HG03378 (cell line): Measurements from ENCODE around the gene USP49.

ENCODE experiments used
- ATAC-seq: cut with Tn5 transposase; IDR thresholded peaks from one replicate; pipeline ENCODE4 v1.9.1; 2021; ENCODE audit warnings: mild to moderate bottlenecking, moderate library complexity; ENCODE audit not compliant: unreplicated experiment

The USP49 gene

DNA sequence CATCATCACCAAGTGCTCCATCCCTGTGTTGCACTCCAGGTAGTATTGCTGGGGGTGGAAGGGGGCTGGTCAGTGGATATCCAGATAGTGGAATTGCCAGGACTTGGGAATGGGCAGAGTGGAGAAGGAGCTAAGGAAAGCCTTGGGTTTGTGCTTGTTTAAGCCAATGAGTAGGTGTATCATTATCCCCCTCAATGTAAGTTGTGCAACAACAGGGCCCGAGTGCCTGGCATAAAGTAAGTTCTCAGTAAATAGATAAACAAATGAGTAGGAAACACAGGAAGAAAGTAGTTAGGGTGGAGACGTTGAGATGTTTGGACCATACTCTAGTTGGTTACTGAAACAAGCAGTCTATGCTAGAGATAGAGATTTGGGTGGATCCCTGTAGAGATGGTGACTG is 36.6 kb upstream of the USP49 start:
- ATAC-seq: no peak

DNA sequence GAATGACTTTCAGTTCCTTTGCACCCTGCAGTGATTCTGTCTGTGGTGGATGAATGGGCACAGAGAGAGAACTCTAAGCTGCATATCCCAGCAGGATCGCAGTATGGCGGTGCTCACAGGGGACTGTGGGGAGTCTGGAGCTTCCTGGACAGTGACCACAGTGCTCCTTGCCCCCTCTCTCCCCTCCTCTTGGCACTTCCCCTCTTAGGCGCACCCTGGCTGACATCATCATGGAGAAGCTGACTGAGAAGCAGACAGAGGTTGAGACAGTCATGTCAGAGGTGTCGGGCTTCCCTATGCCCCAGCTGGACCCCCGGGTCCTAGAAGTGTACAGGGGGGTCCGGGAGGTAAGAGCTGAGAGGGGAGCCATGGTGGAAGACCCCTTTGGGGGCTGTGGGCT is 34.7 kb upstream of the USP49 start:
- ATAC-seq: no peak

DNA sequence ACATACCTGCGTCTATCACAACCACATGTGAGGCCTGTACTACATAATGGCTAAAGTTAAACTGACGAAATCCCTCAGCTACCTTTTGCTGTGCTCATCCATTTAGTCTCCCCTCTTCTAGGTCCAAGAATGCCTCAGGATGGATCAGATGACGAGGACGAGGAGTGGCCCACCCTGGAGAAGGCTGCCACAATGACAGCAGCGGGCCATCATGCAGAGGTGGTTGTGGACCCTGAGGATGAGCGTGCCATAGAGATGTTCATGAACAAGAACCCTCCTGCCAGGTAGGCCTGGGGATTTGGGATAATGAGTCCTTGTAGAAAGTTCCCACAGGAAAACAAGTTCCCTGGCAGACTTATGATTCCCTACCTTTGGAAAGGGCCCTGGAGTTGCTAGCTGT is 32.1 kb upstream of the USP49 start:
- no peak for ATAC-seq

- no peak for ATAC-seq
Observed at GRCh38 chr6:41922154-41922553, 27.0 kb upstream of the USP49 start.

GRCh38 chr6:41921712-41921998 is 26.5 kb upstream of the USP49 start:
- ATAC-seq: no peak

- peak; percentile 83 for ATAC-seq
Observed at GRCh38 chr6:41920921-41921711, 25.9 kb upstream of the USP49 start, which contains the start of the genes BYSL and MED20. Gene BYSL, plus strand, starts transcription at chr6:41921499. Its CDS starts 64 bp downstream, at chr6:41921563. Gene MED20, minus strand, starts transcription at chr6:41921139. Its CDS starts 121 bp downstream, at chr6:41921018.

DNA sequence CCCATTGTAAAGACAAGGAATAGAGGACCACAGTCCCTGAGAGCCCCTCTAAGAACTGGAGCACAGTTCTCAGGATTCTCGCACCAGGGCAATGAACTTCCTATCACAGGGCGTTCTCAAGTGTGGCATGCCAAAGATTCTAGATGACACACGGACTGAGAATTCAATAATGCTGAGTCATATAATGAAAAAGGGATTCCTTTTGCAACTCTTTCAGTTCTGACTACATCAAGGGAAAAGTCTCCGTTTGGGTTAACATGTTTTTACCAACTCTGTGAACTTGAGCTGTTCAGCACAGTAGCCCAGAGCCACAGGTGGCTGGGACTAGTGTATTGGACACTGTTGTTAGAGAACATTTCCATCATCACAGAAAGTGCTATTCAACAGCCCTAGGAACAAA is 22.4 kb upstream of the USP49 start:
- ATAC-seq: no peak

- no peak for ATAC-seq
Observed at GRCh38 chr6:41914869-41915530, 19.8 kb upstream of the USP49 start.

- ATAC-seq: no peak
Observed at GRCh38 chr6:41914343-41914742, 19.2 kb upstream of the USP49 start.

GRCh38 chr6:41909727-41910126 is 14.6 kb upstream of the USP49 start:
- ATAC-seq: no peak

GRCh38 chr6:41901882-41902519 is 6.8 kb upstream of the USP49 start:
- ATAC-seq: no peak

- ATAC-seq: no peak
Observed at GRCh38 chr6:41900861-41901260, 5.7 kb upstream of the USP49 start.

DNA sequence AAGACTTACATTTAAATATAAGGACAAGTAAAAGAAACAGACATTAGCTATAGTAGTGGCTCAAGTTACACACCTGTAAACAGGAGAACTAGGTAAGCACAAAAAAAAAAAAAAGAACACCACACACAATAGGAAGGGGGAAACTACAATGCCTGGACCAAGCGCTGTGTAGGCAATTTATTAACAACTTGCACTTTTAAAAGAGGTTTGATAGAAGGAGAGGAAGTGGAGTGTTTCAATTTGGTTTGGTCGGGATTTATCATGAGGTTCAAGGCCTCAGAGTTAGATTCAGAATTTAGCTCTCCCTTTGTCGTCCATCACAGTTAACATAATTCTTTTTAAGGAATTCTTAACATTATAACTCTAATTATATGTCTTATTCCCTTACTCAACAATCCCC is 1.1 kb upstream of the USP49 start:
- ATAC-seq: no peak

GRCh38 chr6:41894366-41895299 is 542 bp downstream of the USP49 start:
- ATAC-seq: peak; percentile 22

- ATAC-seq: no peak
Observed at GRCh38 chr6:41892921-41893564, 2.1 kb downstream of the USP49 start.

DNA sequence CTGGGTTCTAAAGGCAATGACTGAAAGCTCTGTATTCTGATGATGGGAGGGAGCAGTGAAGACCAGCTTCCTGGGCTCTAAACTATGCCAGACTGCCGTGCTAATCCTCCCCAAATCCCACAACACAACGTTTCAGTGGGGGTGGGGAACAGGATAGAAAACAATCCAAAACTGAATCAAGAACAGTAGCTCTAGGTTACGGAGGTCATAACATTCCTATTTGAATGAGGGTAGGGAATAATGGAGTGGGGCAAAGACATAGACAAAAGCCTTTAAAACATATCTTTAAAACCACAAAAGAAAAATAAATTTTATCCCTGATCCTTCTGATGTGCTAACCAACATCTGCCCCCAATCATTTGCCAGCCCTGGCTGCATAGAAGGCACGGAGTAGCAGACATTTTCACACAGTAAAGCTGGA is 7.8 kb downstream of the USP49 start:
- no peak for ATAC-seq

DNA sequence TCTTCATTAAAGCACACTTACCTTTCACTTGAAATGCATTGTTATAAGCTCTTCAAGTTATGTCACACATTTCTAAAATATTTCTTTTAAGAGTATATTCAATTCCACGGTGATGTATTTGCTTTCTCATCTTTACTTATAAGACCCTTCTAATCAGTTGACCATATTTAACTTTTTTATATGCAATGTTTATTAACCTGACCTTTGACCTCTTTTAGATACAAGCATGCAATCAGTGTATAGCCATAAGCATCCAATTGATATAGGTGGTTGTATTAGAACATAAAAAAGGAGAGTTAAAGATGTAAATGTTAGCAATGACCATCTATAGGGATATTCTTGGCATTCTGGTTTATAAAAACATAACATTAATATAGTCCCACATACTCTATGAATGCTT is 9.2 kb downstream of the USP49 start:
- no peak for ATAC-seq

DNA sequence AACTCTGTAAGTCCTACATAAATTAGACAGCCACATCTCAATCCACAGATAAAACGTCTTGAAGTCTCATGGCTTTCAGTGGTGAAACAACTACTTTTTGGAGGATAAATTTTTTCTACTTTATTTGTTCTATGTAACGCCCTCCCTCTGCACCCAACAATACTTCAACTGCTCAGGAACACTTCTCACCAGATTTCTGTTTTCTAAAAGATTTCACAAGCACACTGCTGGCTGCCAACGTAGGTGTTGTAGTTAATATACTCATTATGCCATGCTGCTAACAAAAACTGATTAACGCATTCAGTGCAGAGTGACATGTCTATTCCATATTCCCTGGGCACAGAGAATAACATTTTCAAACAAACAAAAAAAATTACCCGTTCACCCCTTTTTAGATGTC is 10.2 kb downstream of the USP49 start:
- ATAC-seq: no peak

DNA sequence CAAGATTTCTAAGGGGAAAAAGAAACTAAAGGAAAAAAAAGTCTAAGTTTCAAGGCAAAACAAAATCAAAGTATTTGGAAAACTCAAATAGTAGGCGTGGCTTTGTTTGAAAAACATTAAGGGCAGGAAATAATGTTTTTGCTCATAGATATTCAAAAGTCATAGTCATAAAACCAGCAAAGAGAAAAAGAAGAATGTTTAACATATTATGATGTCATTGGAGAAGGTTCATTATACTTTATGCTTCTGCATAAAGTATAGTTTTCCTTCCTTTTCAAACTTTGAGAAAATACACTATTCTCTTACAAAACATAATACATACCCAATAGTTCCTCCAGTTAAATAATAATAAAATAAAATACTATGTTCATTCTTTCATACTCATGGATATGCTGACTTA is 13.7 kb downstream of the USP49 start:
- ATAC-seq: no peak

- ATAC-seq: no peak
Observed at GRCh38 chr6:41878961-41879405, 16.2 kb downstream of the USP49 start.
